Measurements from ENCODE around the gene KCNMB2. TPM values are rescaled to one million over a fixed set of nuclear protein-coding genes. Genes with fewer than 3 reads are reported as not detected.
"Not testable (repeated sequence)": the region's sequence is repeated elsewhere in the genome, so short reads cannot be mapped to it uniquely, and the experiment has no call there.

Gene KCNMB2
- total RNA-seq, 2 experiments from 2014 or later, result not detected

DNA sequence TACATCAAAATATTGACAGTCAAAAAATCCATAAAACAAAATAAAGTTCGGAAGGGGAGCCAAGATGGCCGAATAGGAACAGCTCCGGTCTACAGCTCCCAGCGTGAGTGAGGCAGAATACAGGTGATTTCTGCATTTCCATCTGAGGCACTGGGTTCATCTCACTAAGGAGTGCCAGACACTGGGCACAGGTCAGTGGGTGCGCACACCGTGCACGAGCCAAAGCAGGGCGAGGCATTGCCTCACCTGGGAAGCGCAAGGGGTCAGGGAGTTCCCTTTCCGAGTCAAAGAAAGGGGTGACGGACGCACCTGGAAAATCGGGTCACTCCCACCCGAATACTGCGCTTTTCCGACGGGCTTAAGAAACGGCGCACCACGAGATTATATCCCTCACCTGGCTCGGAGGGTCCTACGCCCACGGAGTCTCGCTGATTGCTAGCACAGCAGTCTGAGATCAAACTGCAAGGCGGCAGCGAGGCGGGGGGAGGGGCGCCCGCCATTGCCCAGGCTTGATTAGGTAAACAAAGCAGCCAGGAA lies 323.7 kb downstream of the KCNMB2 start:
- not testable (repeated sequence) for H3K27ac Mint-ChIP-seq, H3K27me3 Mint-ChIP-seq, DNase-seq

DNA sequence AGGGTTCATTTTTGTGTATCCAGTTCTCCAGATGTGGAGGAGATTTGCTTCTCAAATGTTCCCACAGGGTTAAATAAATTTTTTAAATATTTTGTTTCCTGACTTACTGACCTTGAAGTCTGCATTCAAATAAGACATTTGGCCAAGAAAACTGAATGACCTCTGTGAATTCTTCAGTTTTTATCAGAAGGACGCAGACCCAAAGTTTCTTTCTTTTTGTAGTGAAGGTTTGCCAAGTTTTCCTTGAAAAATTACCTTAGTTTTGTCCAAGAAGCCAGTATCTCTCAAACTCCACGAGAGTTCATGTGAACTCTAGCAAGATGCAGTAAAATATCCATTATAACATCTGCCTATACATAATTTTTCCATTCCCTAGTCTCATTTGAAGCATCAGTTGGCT lies 332.4 kb downstream of the KCNMB2 start:
- Mint-ChIP-seq H3K9me3 (no peaks in the 10 kb centered on the region), H3K36me3 (peaks cover 2% of the 10 kb centered on the region), H3K27me3 (no peaks in the 10 kb centered on the region), H3K27ac (no peak overlapping the region), H3K4me3 (no peak overlapping the region), H3K4me1 (no peaks in the 10 kb centered on the region)
- no peak for DNase-seq

More for the DNA sequence above, 323.7 kb downstream of the KCNMB2 start:
- H3K36me3 Mint-ChIP-seq, H3K4me3 Mint-ChIP-seq, H3K9me3 Mint-ChIP-seq, H3K4me1 Mint-ChIP-seq: not testable (repeated sequence)

- no peak for DNase-seq
- H3K27ac Mint-ChIP-seq, result no peak overlapping the region
- H3K36me3 Mint-ChIP-seq, result peaks cover 2% of the 10 kb centered on the region
- no peaks in the 10 kb centered on the region for H3K9me3 Mint-ChIP-seq
- H3K4me3 Mint-ChIP-seq, result no peak overlapping the region
- H3K27me3 Mint-ChIP-seq, result peaks cover 4% of the 10 kb centered on the region
- no peaks in the 10 kb centered on the region for H3K4me1 Mint-ChIP-seq
Measured at GRCh38 chr3:178870085-178870484, 333.8 kb downstream of the KCNMB2 start.

DNA sequence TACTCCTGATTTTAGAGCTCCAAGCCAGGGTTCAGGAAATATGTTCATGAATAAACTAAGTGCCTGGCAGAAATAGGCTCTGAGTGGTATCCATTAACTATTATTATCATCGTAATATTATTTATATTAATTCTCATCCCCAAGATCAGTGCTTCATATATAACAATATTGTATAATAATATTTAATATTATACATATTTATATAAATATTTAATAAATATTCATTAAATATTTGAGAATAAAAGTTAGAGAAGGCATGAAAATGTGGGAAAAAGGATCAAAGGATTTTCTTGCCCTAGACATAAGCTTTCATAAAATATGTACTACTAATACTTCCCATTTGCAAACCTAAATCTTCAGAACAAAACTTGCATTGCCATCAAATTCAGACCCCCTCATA lies 338.9 kb downstream of the KCNMB2 start:
- no peak for DNase-seq
- Mint-ChIP-seq H3K36me3 (peaks cover 2% of the 10 kb centered on the region), H3K27ac (no peak overlapping the region), H3K9me3 (no peaks in the 10 kb centered on the region), H3K4me1 (no peaks in the 10 kb centered on the region), H3K27me3 (peaks cover 4% of the 10 kb centered on the region), H3K4me3 (no peak overlapping the region)

DNA sequence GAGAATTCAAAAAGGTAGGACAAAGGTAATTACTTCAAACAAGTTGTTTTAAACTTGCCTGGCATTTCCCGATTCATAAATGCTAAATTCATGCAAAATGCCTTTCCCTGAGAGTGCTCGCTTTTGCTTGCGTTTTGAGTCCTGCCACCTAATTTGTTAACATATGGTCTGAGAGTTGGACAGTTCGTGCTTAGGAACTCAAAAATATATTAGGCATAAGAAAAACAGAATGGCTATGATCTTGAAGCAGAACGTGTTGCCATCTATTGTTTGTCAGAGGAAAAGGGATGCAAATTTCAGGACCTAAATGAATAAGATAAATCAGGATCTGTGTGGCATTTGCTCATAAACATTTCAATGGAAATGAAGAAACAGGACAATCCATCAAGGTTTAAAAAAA lies 339.6 kb downstream of the KCNMB2 start:
- Mint-ChIP-seq H3K27me3 (peaks cover 4% of the 10 kb centered on the region), H3K27ac (no peak overlapping the region), H3K36me3 (peaks cover 2% of the 10 kb centered on the region), H3K4me1 (no peaks in the 10 kb centered on the region), H3K4me3 (no peak overlapping the region), H3K9me3 (no peaks in the 10 kb centered on the region)
- DNase-seq, result no peak

DNA sequence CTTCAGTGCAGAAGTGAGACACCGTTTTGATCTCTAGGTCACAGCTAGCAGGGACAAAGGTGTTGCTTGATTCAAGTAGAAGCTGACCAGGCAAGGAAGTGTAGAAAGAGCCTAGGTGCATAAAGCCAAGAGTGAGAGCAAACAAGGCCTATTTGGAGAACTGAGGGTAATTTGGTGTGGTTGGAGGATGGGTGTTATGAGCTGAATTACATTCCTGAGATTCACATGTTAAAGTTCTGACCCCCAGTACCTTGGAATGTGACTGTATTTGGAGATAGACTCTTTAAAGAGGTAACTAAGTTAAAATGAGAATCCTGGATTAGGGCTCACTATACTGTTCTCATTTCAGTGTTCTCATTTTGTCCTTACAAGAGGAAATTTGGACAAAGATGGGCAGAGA lies 344.0 kb downstream of the KCNMB2 start:
- H3K4me3 Mint-ChIP-seq, result no peak overlapping the region
- no peak for DNase-seq
- no peaks in the 10 kb centered on the region for H3K27me3 Mint-ChIP-seq
- H3K27ac Mint-ChIP-seq, result no peak overlapping the region
- H3K9me3 Mint-ChIP-seq, result peaks cover 1% of the 10 kb centered on the region
- no peaks in the 10 kb centered on the region for H3K4me1 Mint-ChIP-seq
- H3K36me3 Mint-ChIP-seq, result no peaks in the 10 kb centered on the region

All from activated naive CD8-positive, alpha-beta T cell treated with anti-CD3 and anti-CD28 coated beads for 36 hours (primary cell).